ENCODE data around the gene SPINDOC.
"Not testable (repeated sequence)": the region's sequence is repeated elsewhere in the genome, so short reads cannot be mapped to it uniquely, and the experiment has no call there.

SPINDOC gene

DNA sequence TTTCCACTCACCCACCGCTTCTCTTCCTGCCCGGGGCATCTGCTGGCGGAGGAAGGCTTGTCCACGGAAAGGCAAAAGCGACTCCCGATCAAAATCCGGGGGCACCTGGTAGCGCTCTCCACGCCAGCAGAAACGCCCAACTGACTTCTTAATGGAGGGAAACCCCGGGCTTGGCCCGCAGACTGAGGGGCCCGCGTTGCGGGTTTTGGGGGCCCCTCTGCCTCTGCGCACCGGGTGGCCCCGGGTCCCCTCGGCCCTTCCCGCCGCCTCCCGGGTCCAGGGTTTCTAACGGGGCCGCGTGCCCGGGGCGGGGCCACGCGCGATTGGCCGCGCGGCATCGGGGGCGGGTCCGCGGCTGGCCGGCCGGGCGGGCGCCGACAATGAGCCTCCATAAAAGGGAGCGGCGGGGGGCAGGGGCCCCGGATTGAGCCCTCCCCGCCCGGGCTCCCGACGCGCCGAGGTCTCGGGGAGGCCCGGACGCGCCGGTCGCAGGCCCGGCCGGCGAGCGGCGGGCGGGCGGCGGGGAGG, at the start of gene SPINDOC:
Gene SPINDOC (plus strand): TSS at position 422 of the 528 bp plus-strand sequence. CDS start 231 bp downstream, outside the sequence.
- DNase-seq (ENCODE audit: low read depth), result peak; percentile 62

DNA sequence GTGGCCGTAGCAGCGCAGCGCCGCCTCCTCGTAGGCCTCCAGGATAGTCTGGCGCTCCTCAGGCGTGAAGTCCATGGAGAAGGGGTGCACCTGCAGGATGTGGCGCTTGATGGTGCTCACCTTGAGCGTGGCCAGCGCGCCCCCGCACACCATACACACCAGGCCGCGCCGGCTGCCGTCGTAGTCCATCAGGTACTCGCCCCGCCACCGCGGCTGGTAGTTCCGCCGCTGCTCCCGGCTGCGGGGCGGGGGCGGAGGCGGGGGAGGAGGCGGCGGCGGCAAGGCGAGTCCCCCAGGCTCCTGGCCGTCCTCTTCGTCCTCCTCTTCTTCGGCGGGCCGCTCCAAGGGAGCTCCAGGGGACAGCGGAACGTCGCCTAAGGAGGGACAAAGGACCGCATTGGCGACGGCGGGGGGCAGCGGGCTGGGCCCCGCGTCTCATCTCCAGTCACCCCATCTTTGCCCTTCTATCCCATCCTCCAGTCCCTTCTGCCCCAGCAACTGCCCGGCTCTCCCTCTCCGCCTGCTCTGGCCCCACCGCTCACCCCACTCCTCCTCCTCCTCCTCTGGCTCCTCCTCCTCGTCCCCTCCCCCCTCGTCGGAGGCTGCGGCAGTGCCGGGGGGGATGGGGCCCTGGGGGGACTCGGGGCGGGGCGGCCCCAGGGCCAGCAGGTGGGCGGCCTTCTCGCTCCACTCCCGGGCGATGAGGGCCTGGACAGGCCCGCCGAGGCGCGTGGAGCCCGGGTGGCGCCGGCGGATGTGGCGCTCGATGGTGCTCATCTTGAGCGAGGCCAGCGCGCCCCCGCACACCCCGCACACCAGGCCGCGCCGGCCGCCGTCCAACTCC, 49.5 kb upstream of the SPINDOC start:
- no peak for DNase-seq (ENCODE audit: low read depth)

DNA sequence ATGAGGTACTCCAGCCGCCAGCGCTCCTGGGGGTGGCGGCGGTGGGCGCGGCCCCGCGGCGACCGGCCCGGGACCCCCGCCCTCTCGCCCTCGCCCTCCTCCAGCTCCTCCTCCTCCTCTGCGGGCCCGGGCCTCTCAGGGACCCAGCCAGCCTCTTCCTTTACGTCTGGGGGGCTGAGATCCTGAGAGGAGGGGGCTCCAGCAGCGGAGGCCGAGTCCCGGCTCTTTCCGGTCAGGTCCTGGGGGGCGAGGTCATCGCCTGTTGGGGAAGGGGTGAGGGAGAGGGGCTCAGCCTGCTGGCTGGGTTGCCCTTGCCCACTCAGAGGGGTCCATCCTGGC, 48.9 kb upstream of the SPINDOC start:
- no peak for DNase-seq (ENCODE audit: low read depth)

GRCh38 chr11:63764679-63765647, 48.3 kb upstream of the SPINDOC start:
- no peak for DNase-seq (ENCODE audit: low read depth)

- DNase-seq (ENCODE audit: low read depth), result no peak
These were observed 47.5 kb upstream of the SPINDOC start for GRCh38 chr11:63765688-63766241.

GRCh38 chr11:63766531-63767235, 46.6 kb upstream of the SPINDOC start:
- DNase-seq (ENCODE audit: low read depth), result no peak

GRCh38 chr11:63767267-63767564, 46.0 kb upstream of the SPINDOC start:
- DNase-seq (ENCODE audit: low read depth), result no peak

DNA sequence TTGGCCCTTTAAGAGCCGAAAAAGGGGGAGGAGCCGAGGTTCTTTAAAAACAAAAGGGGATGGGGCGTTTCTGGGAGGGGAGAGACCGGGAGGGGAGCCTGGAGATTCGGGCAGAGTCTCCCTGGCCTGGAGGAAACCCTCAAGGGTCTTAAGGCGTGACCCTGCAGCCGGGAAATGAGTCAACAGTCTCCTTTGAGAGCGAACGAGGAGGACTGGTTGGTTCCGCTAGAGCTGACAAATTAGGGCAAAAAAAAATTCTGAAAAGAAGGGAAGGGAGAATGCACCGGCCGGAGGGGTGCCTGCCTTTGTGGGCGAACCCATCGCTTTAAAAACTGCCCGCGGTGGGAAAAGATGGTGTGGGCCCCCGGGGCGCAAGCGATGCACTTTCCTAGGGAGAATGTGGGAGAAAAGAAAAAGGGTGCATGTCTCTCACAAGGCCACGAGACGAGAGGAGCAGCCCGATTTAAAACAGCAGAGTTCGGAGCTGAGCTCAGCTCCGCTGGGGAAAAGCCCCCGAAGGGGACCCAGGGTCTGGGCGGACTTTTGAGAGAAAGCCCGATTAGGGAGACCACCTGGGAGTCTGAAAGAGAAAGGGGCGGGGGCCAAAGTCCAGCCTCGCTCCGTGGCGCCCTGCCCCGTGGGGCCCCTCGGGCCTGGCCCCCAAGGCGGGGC, 45.6 kb upstream of the SPINDOC start:
- no peak for DNase-seq (ENCODE audit: low read depth)

- peak; percentile 48 for DNase-seq (ENCODE audit: low read depth)
These were observed 44.8 kb upstream of the SPINDOC start, which contains the start of gene ZFTA for GRCh38 chr11:63768237-63769041. Gene ZFTA (minus strand): TSS chr11:63768775. CDS start chr11:63768622, 153 bp downstream.

DNA sequence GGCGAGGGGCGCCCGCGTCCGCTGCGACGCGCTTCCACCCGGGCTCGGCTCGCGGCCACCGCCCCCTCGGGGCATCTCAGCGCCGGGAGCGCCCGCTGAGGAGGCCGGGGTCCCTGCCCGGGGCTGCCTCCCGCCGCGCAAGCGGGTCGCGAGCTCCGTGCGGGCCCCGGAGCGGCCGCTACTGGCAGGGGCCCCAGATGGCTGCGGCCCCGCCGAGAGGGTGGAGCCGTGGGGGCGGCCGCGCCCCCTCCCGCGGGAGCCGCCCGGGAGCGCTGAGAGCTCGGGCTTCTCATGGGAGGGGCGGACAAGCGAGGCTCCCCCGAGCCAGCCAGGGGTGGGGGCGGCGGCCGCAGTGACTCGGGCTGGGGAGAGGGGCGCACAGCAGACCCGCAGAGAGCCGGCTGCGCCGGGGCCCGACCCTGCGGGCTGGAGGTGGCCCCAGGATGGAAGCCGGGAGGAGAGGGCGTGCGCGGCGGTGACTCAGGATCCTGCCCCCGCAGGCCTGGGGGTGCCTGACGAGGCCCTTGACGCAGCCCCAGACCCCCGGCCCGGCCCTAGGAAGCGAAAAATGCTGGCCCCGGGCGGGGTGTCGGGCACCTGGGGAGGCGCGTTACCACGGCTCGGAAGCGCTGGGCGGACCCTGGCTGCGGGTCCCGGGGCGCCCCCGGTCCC, 44.1 kb upstream of the SPINDOC start:
- DNase-seq (ENCODE audit: low read depth), result no peak

DNA sequence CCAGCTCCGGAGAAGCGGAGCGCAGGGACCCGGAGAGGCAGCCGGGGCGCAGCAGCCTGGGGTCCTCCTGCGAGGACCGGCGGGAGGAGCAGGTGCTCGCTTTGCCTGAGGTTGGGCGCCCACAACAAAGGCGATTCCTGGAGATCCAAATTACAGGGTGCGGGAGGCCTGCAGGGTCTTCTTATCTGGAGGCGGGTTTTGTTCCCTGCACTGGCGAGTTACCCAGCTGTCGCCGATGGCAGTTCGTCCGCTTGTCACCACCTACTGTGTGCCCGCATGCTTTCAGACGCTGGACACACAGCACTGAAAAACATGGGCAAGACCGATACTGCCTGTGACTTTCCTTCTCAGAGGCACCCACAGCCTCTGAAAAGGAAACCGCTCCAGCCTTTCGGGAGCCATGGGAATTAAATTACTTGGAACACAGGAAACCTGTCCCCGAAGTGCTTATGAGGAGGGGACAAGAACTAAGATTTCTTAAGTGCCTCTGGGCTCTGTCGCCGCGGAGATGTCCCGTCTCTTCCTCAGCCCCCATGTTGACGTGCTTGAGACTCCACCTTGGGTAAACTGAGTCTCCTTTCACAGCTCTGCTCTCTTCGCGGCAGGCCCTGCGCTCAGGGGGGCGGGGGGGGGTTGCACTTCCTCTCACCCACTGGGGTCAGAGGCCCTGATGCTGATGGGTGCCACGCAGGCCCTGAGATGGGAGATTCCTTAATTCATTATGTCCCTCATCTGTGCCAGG, 43.4 kb upstream of the SPINDOC start:
- DNase-seq (ENCODE audit: low read depth), result no peak

DNA sequence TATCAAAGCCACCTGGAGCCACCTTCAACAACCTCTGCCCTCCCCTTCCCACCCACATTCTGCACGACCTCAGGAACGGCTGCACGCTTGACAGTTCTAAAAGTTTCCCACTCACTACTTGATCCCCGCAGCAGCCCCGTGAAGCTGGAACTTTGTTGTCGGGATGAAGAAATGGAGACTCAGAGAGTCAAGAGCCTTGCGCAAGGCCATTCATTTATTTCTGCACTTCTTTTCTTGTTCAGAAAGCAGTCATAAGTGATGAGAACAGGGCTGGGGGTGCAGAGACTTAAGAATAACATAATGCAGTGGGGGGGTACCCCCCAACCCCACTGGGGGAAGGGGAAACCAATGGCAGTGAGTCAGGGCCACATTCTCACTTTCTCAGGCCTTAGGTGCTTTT, 42.5 kb upstream of the SPINDOC start:
- no peak for DNase-seq (ENCODE audit: low read depth)

DNA sequence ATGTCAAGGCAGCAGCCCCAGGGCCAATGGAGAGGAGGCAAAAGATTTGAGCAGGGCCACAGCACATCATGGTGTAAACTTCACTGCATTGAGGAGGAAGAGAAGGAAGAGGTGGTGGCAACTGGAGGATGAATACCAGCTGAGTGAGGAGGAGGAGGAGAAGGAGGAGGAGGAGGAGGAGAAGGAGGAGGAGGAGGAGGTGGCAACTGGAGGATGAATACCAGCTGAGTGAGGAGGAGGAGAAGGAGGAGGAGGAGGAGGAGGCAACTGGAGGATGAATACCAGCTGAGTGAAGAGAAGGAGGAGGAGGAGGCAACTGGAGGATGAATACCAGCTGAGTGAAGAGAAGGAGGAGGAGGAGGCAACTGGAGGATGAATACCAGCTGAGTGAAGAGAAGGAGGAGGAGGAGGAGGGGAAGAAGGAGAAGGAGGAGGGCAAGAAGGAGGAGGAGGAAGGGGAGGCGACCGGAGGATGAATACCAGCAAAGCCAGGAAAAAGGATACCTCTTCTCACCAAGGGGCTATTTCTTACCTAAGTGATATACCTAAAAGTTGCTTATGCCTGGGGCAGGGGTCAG, 41.4 kb upstream of the SPINDOC start:
- DNase-seq (ENCODE audit: low read depth), result not testable (repeated sequence)

DNA sequence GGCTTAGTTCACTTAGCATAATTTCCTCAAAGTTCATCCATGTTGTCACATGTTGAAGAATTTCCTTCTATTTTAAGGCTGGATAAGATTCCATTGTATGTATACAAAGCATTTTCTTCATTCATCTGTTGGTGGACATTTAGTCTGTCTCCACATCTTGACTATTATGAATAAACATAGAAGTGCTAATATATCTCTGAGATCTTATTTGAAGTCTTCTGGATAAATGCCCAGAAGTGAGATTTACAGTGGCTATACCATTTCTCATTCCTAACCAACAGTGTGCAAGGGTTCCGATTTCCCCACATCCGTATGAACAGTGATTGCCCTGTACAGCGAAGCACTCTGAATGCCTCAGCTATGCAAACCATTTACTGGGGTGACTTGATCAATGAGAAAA, 38.1 kb upstream of the SPINDOC start:
- no peak for DNase-seq (ENCODE audit: low read depth)

DNA sequence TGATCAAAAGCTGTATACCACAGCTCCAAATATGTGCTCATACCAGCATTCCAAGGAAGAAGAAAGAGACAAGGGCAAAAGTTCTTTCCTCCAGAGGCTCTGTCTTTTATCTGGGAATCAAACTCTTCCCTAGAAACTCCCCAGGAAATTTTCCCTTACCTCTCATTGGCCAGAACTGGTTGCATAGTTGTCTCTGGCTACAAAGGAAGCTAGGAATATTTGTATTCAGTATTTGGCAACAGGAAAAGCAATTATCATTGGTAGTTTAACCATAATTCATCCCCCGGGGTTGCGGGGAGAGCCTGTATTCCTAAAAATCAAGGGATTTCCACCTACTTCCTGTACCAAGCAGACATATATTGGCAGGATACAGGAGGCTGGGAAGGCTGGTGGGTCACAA, 34.2 kb upstream of the SPINDOC start:
- no peak for DNase-seq (ENCODE audit: low read depth)

- DNase-seq (ENCODE audit: low read depth), result no peak
These were observed 30.5 kb upstream of the SPINDOC start for GRCh38 chr11:63782749-63783148.

DNA sequence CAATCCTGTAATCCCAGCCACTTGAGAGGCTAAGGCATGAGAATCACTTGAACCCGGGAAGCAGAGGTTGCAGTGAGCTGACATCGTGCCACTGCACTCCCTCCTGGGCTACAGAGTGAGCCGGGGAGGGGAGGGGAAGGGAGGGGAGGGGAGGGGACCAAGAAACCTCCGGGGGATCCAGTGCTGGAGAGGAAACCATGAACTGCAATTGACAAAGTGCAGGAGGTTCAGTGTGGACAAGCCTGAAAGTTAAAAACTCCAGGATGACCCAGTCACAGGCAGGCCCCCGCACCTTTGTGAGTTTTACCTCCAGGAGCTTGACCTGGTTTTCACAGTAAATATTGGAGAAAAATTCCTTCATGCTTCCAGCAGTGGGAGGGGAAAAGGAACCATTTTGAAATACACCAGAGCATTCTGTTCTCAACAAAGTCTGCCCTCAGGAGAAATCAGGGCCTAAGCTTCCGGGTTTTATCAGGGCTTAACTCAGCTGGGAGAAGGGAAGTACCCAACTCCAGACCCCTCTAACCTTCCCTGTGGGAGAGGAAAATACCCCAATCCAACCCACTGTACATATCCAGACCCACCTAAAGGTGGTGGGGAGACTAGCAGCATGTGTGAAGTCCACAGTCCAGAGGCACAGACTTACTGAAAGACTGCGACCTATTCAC, 29.2 kb upstream of the SPINDOC start:
- DNase-seq (ENCODE audit: low read depth), result no peak

DNA sequence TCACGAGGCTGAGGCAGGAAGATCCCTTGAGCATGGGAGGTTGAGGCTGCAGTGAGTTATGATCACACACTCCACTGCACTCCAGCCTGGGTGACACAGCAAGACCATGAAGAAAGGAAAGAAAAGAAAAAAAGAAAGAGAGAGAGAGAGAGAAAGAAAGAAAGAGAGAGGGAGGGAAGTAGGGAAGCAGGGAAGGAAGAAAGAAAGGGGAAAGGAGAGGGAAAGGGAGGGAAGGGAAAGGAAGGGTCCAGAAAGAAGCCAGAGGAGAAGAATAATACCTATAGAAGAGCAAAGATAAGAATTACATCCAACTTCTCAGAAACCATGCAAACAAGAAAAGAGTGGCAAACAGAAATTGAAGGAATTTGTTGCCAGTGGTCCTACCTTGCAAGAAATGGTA, 27.4 kb upstream of the SPINDOC start:
- no peak for DNase-seq (ENCODE audit: low read depth)

Data from activated T-cell treated with anti-CD3 and anti-CD28 coated beads for 24 hours (primary cell).